Measurements from ENCODE around the gene SNX9. TPM values are rescaled to one million over a fixed set of nuclear protein-coding genes. Genes with fewer than 3 reads are reported as not detected.
A peak's percentile ranks its signal among the peaks of the same experiment; 100 is the strongest.

Gene SNX9
- total and polyA plus RNA-seq, 4 donors: 19.3 to 27.6 (median 23.3) TPM

DNA sequence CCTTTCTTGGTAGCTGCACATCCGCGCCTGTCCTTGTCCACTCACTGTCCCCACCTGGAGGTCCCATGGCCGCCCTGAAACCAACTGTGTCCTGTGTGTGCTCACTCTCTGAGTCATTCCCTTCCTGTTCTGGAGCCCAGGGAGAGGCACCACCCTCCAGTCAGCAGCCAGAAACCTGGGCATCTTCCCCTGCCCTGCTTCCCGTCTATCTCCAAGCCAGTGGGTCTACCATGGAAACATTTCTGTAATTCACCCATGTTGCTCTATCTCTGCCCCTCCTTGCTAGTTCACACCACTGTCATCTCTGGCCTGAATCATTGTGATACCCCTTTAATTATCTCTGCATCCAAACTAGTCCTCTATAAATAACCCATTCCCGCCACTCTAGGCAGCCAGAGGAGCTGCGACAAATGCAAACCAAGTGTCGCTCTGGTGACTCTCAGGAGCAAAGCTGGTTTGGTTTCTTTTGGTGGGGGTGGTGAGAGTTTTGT, 129.9 kb downstream of the SNX9 start:
- Histone ChIP-seq H3K4me3 (ENCODE audit: low read depth, low read length) (no peak overlapping the region), H3K36me3 (ENCODE audit: control insufficient read depth, insufficient read depth, low read length) (no peaks in the 10 kb centered on the region), H3K9me3 (ENCODE audit: control insufficient read depth, insufficient read depth, low read length) (peaks cover 4% of the 10 kb centered on the region), H3K27me3 (ENCODE audit: control insufficient read depth, insufficient read depth, low read length) (no peaks in the 10 kb centered on the region), H3K4me1 (ENCODE audit: control insufficient read depth, insufficient read depth, low read length) (peaks cover 7% of the 10 kb centered on the region), H3K27ac (ENCODE audit: low read depth, low read length) (no peak overlapping the region)
- DNase-seq (ENCODE audit: low read depth in 4 of 6, low spot score in 6 of 6): no peak
- WGBS (ENCODE audit: insufficient coverage): 87% methylated on average over 4 of the region's 7 CpGs

- H3K36me3 ChIP-seq (ENCODE audit: control insufficient read depth, insufficient read depth, low read length): no peaks in the 10 kb centered on the region
- H3K4me1 ChIP-seq (ENCODE audit: control insufficient read depth, insufficient read depth, low read length): peaks cover 7% of the 10 kb centered on the region
- 95% methylated on average over 4 of the region's 7 CpGs for WGBS (ENCODE audit: insufficient coverage)
- DNase-seq (ENCODE audit: low read depth in 4 of 6, low spot score in 6 of 6): no peak
- H3K4me3 ChIP-seq (ENCODE audit: low read depth, low read length): no peak overlapping the region
- H3K27me3 ChIP-seq (ENCODE audit: control insufficient read depth, insufficient read depth, low read length): no peaks in the 10 kb centered on the region
- H3K9me3 ChIP-seq (ENCODE audit: control insufficient read depth, insufficient read depth, low read length): peaks cover 5% of the 10 kb centered on the region
- H3K27ac ChIP-seq (ENCODE audit: low read depth, low read length): no peak overlapping the region
These were observed 130.6 kb downstream of the SNX9 start for GRCh38 chr6:157953580-157954091.

GRCh38 chr6:157954150-157955117, 131.4 kb downstream of the SNX9 start:
- 74% methylated on average over 20 of the region's 34 CpGs for WGBS (ENCODE audit: insufficient coverage)
- Histone ChIP-seq H3K9me3 (ENCODE audit: control insufficient read depth, insufficient read depth, low read length) (peaks cover 6% of the 10 kb centered on the region), H3K27me3 (ENCODE audit: control insufficient read depth, insufficient read depth, low read length) (no peaks in the 10 kb centered on the region), H3K4me3 (ENCODE audit: low read depth, low read length) (no peak overlapping the region), H3K4me1 (ENCODE audit: control insufficient read depth, insufficient read depth, low read length) (peaks cover 7% of the 10 kb centered on the region), H3K27ac (ENCODE audit: low read depth, low read length) (no peak overlapping the region), H3K36me3 (ENCODE audit: control insufficient read depth, insufficient read depth, low read length) (no peaks in the 10 kb centered on the region)
- peak in 2 of 6 donors; percentile 6 to 37 for DNase-seq (ENCODE audit: low read depth in 4 of 6, low spot score in 6 of 6)

DNA sequence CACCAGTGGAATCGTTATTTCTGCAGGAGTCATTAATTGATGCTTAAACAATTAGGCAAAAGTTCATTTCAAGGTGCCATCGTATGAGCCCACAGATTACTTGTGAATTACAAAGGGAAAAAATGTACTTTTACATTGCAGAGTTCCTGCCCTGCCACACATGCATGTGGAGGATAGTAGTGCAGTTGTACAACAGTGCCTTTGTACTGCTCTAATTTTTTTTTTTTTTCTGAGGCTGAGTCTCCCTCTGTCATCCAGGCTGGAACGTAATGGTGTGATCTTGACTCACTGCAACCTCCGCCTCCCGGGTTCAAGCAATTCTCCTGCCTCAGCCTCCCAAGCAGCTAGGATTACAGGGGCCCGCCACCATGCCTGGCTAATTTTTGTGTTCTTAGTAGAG, 132.6 kb downstream of the SNX9 start:
- Histone ChIP-seq H3K27ac (ENCODE audit: low read depth, low read length) (no peak overlapping the region), H3K4me3 (ENCODE audit: low read depth, low read length) (no peak overlapping the region), H3K4me1 (ENCODE audit: control insufficient read depth, insufficient read depth, low read length) (peaks cover 7% of the 10 kb centered on the region), H3K9me3 (ENCODE audit: control insufficient read depth, insufficient read depth, low read length) (peaks cover 6% of the 10 kb centered on the region), H3K27me3 (ENCODE audit: control insufficient read depth, insufficient read depth, low read length) (no peaks in the 10 kb centered on the region), H3K36me3 (ENCODE audit: control insufficient read depth, insufficient read depth, low read length) (no peaks in the 10 kb centered on the region)
- WGBS (ENCODE audit: insufficient coverage): 97% methylated on average over 4 of the region's 6 CpGs
- no peak for DNase-seq (ENCODE audit: low read depth in 4 of 6, low spot score in 6 of 6)

DNA sequence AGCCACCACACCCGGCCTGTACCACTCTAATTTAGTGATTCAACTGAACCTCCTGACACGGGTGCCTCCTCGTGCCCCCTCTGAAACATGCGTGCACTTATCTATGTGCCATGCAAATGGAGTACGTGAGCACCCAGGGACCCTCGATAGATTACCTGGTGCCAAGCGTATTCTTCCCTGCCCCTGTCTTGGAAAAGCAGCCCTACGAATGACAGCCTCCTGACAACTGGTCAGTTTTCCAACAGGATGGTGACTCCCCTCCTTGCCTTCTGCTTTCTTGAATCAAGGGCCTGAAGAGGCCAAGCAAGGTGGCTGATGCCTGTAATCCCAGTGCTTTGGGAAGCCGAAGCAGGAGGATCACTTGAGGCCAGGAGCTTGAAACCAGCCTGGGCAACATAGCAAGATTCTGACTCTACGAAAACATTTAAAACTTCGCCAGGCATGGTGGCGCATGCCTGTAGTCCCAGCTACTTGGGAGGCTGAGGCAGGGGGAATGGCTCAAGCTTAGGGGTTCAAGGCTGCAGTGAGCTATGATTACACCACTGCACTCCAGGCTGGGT, 133.2 kb downstream of the SNX9 start:
- H3K4me3 ChIP-seq (ENCODE audit: low read depth, low read length): no peak overlapping the region
- DNase-seq (ENCODE audit: low read depth in 4 of 6, low spot score in 6 of 6): no peak
- H3K9me3 ChIP-seq (ENCODE audit: control insufficient read depth, insufficient read depth, low read length): peaks cover 6% of the 10 kb centered on the region
- peaks cover 7% of the 10 kb centered on the region for H3K4me1 ChIP-seq (ENCODE audit: control insufficient read depth, insufficient read depth, low read length)
- H3K36me3 ChIP-seq (ENCODE audit: control insufficient read depth, insufficient read depth, low read length): no peaks in the 10 kb centered on the region
- H3K27ac ChIP-seq (ENCODE audit: low read depth, low read length): no peak overlapping the region
- WGBS (ENCODE audit: insufficient coverage): 73% methylated on average over 12 of the region's 12 CpGs
- no peaks in the 10 kb centered on the region for H3K27me3 ChIP-seq (ENCODE audit: control insufficient read depth, insufficient read depth, low read length)

DNA sequence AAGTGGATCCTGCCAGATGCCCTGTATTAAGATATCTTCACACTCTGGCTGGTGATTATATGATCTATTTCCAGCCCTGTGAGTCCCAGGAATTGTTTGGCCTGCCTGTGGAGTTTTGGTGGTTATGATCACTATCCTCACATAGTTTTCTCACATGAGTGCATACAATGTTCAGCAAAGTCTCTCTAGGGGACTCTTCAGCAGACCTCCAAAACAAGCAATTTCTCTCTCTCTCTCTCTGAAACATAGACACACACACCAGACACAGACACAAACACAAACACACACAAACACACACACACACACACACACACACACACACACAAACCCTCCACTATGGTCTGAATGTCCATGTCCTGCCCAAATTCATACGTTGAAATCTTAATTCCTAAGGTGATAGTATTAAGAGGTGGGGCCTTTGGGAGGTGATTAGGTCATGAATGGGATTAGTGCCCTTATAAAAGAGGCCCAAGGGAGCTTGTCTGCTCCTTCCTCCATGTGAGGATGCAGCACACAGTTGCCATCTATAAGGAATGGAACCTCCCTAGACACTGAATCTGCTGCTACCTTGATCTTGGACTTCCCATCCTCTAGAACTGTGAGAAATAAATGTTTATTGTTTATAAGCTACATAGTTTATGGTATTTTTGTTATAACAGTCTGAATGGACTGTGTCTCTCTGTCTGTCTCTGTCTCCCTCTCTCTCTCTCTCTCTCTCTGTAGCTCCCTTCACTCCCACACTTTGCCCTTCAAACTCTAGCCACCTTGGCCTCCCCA, 136.6 kb downstream of the SNX9 start:
- no peaks in the 10 kb centered on the region for H3K27me3 ChIP-seq (ENCODE audit: control insufficient read depth, insufficient read depth, low read length)
- no peak overlapping the region for H3K4me3 ChIP-seq (ENCODE audit: low read depth, low read length)
- H3K9me3 ChIP-seq (ENCODE audit: control insufficient read depth, insufficient read depth, low read length): peaks cover 6% of the 10 kb centered on the region
- H3K36me3 ChIP-seq (ENCODE audit: control insufficient read depth, insufficient read depth, low read length): no peaks in the 10 kb centered on the region
- H3K4me1 ChIP-seq (ENCODE audit: control insufficient read depth, insufficient read depth, low read length): peaks cover 4% of the 10 kb centered on the region
- 100% methylated on average over 1 of the region's 1 CpG for WGBS (ENCODE audit: insufficient coverage)
- DNase-seq (ENCODE audit: low read depth in 4 of 6, low spot score in 6 of 6): no peak
- H3K27ac ChIP-seq (ENCODE audit: low read depth, low read length): no peak overlapping the region

DNA sequence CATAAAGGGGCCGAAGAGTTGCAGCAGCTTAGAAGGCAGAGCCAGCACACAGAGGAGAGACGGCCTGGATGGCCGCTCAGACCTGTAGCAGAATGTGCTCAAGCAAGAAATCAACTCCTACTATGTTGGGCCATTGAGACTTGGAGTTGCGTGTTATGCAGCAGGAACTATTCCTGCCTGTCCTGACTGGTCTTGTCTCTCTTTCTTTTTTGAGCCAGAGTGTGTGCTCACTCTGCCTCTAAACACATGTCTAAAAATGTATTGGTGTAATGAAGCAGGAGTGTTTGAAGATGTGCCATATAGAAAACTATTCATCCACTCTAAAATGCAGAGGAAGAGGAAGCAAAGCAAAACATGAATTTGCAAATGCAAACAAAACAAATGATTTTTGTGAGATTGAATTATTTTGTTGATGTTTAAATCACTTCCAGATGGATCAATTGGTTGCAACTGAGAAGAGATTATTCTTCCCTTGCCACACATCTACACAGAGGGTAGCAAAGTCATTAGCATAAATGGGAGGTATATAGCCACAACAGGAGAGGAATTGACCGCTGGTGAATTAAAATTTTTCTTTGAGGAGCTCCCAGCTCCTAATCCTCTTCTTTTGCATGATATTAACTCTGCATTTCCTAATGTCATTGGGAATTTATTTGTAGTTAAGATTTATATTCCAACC, 138.2 kb downstream of the SNX9 start:
- Histone ChIP-seq H3K36me3 (ENCODE audit: control insufficient read depth, insufficient read depth, low read length) (no peaks in the 10 kb centered on the region), H3K4me1 (ENCODE audit: control insufficient read depth, insufficient read depth, low read length) (no peaks in the 10 kb centered on the region), H3K4me3 (ENCODE audit: low read depth, low read length) (no peak overlapping the region), H3K27ac (ENCODE audit: low read depth, low read length) (no peak overlapping the region), H3K9me3 (ENCODE audit: control insufficient read depth, insufficient read depth, low read length) (peaks cover 6% of the 10 kb centered on the region), H3K27me3 (ENCODE audit: control insufficient read depth, insufficient read depth, low read length) (no peaks in the 10 kb centered on the region)
- peak in 1 of 6 donors; percentile 82 for DNase-seq (ENCODE audit: low read depth in 4 of 6, low spot score in 6 of 6)
- 74% methylated on average over 4 of the region's 5 CpGs for WGBS (ENCODE audit: insufficient coverage)

DNA sequence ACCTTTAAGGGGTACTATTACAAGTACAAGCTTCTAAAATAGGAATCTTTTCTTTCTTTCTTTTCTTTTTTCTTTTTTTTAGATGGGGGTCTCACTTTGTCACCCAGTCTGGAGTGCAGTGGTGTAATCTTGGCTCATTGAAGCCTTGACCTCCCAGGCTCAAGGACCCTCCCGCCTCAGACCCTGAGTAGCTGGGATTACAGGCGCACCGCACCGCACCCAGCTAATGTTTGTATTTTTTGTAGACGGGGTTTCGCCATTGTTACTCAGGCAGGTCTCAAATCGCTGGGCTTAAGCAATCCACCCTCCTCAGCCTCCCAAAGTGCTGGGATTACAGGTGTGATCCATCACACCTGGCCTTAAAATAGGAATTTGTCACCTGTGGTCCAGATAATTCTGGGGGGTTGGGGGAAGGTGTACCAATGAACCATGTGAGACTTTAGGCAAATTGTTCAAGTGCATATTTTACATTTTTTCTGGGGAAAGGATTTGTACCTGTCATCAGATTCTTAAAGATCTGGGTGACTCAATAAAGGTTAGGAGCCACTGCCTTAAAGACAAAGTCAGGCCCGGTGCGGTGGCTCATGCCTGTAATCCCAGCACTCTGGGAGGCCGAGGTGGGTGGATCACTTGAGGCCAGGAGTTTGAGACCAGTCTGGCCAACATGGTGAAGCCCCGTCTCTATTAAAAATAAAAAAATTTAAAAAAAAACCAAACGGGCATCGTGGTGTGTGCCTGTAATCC, 139.0 kb downstream of the SNX9 start:
- DNase-seq (ENCODE audit: low read depth in 4 of 6, low spot score in 6 of 6): no peak
- peaks cover 6% of the 10 kb centered on the region for H3K9me3 ChIP-seq (ENCODE audit: control insufficient read depth, insufficient read depth, low read length)
- H3K27me3 ChIP-seq (ENCODE audit: control insufficient read depth, insufficient read depth, low read length): no peaks in the 10 kb centered on the region
- no peaks in the 10 kb centered on the region for H3K36me3 ChIP-seq (ENCODE audit: control insufficient read depth, insufficient read depth, low read length)
- H3K27ac ChIP-seq (ENCODE audit: low read depth, low read length): no peak overlapping the region
- H3K4me3 ChIP-seq (ENCODE audit: low read depth, low read length): no peak overlapping the region
- 95% methylated on average over 7 of the region's 13 CpGs for WGBS (ENCODE audit: insufficient coverage)
- peaks cover 1% of the 10 kb centered on the region for H3K4me1 ChIP-seq (ENCODE audit: control insufficient read depth, insufficient read depth, low read length)

Measured in spinal cord (tissue), 10 donors.